ENCODE results near the gene DVL3. TPM values are rescaled to one million over a fixed set of nuclear protein-coding genes. Genes with fewer than 3 reads are reported as not detected.

The DVL3 gene
- total RNA-seq, 2 experiments from 2014 or later = 30.0 to 31.7 TPM

GRCh38 chr3:184196536-184196935, 41.4 kb downstream of the DVL3 start:
- peaks cover 41% of the 10 kb centered on the region for H3K36me3 ChIP-seq (ENCODE audit: insufficient read depth, low read length)
- H3K27ac ChIP-seq (ENCODE audit: low read depth in 1 of 2, low read length in 2 of 2) = no peak overlapping the region
- no peak overlapping the region for H3K4me3 ChIP-seq (ENCODE audit: low read length)
- POLR2A ChIA-PET = interaction anchor here (1.1 kb wide), 1 partner anchor 11 kb away, joined by 3 read pairs; the partner anchor contains the start of gene ABCF3
- CTCF ChIA-PET = no interaction called here
- ATAC-seq (ENCODE audit: poor library complexity) (no peak), DNase-seq (no peak)
- Mint-ChIP-seq H3K4me3 (no peak overlapping the region), H3K36me3 (ENCODE audit: low read depth) (peaks cover 43% of the 10 kb centered on the region), H3K9me3 (no peaks in the 10 kb centered on the region), H3K27me3 (no peaks in the 10 kb centered on the region), H3K4me1 (ENCODE audit: low read depth) (no peaks in the 10 kb centered on the region), H3K27ac (no peak overlapping the region)
- intact Hi-C loops (cut with DNase I, micrococcal nuclease) = no loop called here
- no peaks in the 10 kb centered on the region for H3K4me1 ChIP-seq (ENCODE audit: insufficient read depth, low read length)
- no peaks in the 10 kb centered on the region for H3K27me3 ChIP-seq (ENCODE audit: control insufficient read depth in 1 of 2, insufficient read depth in 2 of 2, low read length in 2 of 2)
- TF ChIP-seq, protein P1, sequence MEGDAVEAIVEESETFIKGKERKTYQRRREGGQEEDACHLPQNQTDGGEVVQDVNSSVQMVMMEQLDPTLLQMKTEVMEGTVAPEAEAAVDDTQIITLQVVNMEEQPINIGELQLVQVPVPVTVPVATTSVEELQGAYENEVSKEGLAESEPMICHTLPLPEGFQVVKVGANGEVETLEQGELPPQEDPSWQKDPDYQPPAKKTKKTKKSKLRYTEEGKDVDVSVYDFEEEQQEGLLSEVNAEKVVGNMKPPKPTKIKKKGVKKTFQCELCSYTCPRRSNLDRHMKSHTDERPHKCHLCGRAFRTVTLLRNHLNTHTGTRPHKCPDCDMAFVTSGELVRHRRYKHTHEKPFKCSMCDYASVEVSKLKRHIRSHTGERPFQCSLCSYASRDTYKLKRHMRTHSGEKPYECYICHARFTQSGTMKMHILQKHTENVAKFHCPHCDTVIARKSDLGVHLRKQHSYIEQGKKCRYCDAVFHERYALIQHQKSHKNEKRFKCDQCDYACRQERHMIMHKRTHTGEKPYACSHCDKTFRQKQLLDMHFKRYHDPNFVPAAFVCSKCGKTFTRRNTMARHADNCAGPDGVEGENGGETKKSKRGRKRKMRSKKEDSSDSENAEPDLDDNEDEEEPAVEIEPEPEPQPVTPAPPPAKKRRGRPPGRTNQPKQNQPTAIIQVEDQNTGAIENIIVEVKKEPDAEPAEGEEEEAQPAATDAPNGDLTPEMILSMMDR (IDR thresholded peaks at IDR 0.05) = no peak
- H3K9me3 ChIP-seq (ENCODE audit: control insufficient read depth in 1 of 2, insufficient read depth in 1 of 2, low read length in 2 of 2) = no peaks in the 10 kb centered on the region

- Histone ChIP-seq H3K4me3 (ENCODE audit: low read length) (no peak overlapping the region), H3K36me3 (ENCODE audit: insufficient read depth, low read length) (peaks cover 21% of the 10 kb centered on the region), H3K27ac (ENCODE audit: low read depth in 1 of 2, low read length in 2 of 2) (no peak overlapping the region), H3K27me3 (ENCODE audit: control insufficient read depth in 1 of 2, insufficient read depth in 2 of 2, low read length in 2 of 2) (no peaks in the 10 kb centered on the region), H3K9me3 (ENCODE audit: control insufficient read depth in 1 of 2, insufficient read depth in 1 of 2, low read length in 2 of 2) (no peaks in the 10 kb centered on the region), H3K4me1 (ENCODE audit: insufficient read depth, low read length) (no peaks in the 10 kb centered on the region)
- intact Hi-C loops (cut with DNase I, micrococcal nuclease) = no loop called here
- TF ChIP-seq, protein P1 (IDR thresholded peaks at IDR 0.05) = no peak
- H3K9me3 Mint-ChIP-seq = no peaks in the 10 kb centered on the region
- H3K36me3 Mint-ChIP-seq (ENCODE audit: low read depth) = peaks cover 23% of the 10 kb centered on the region
- CTCF ChIA-PET = interaction anchor here (0.6 to 0.7 kb wide), 2 partner anchors 17 to 303 kb away, joined by 3 to 4 read pairs; no protein-coding TSS in a partner anchor
- no peaks in the 10 kb centered on the region for H3K4me1 Mint-ChIP-seq (ENCODE audit: low read depth)
- no peak for ATAC-seq (ENCODE audit: poor library complexity)
- H3K27ac Mint-ChIP-seq = no peak overlapping the region
- no peak overlapping the region for H3K4me3 Mint-ChIP-seq
- no peaks in the 10 kb centered on the region for H3K27me3 Mint-ChIP-seq
- POLR2A ChIA-PET = no interaction called here
- no peak for DNase-seq
These were observed 43.3 kb downstream of the DVL3 start for GRCh38 chr3:184198509-184198908.

GRCh38 chr3:184200825-184201224, 45.6 kb downstream of the DVL3 start:
- peaks cover under 1% of the 10 kb centered on the region for H3K36me3 Mint-ChIP-seq (ENCODE audit: low read depth)
- ChIA-PET POLR2A (no interaction called here), CTCF (no interaction called here)
- DNase-seq (no peak), ATAC-seq (ENCODE audit: poor library complexity) (no peak)
- H3K4me1 ChIP-seq (ENCODE audit: insufficient read depth, low read length) = no peaks in the 10 kb centered on the region
- no peaks in the 10 kb centered on the region for H3K9me3 Mint-ChIP-seq
- no peak overlapping the region for H3K4me3 Mint-ChIP-seq
- intact Hi-C loops (cut with DNase I, micrococcal nuclease) = no loop called here
- peaks cover 5% of the 10 kb centered on the region for H3K27me3 Mint-ChIP-seq
- peaks cover under 1 to 2% of the 10 kb centered on the region in 2 experiments for H3K27me3 ChIP-seq (ENCODE audit: control insufficient read depth in 1 of 2, insufficient read depth in 2 of 2, low read length in 2 of 2)
- no peaks in the 10 kb centered on the region for H3K36me3 ChIP-seq (ENCODE audit: insufficient read depth, low read length)
- H3K4me3 ChIP-seq (ENCODE audit: low read length) = no peak overlapping the region
- no peaks in the 10 kb centered on the region for H3K4me1 Mint-ChIP-seq (ENCODE audit: low read depth)
- H3K27ac ChIP-seq (ENCODE audit: low read depth in 1 of 2, low read length in 2 of 2) = no peak overlapping the region
- no peak overlapping the region for H3K27ac Mint-ChIP-seq
- TF ChIP-seq, protein P1 (IDR thresholded peaks at IDR 0.05) = no peak
- H3K9me3 ChIP-seq (ENCODE audit: control insufficient read depth in 1 of 2, insufficient read depth in 1 of 2, low read length in 2 of 2) = no peaks in the 10 kb centered on the region

Measured in CD4-positive, alpha-beta T cell (primary cell).